ENCODE data around the gene PKIG. TPM values are rescaled to one million over a fixed set of nuclear protein-coding genes. Genes with fewer than 3 reads are reported as not detected.

The PKIG gene
- total and polyA plus RNA-seq, 2 of the 8 experiments (the other 6 are each of a cell fraction or from before 2014, with no cell fraction given): 26.7 to 34.3 TPM

- H4K5ac ChIP-seq (ENCODE audit: insufficient read length, low read depth, low read length): no peak overlapping the region
- no peak overlapping the region for H3K56ac ChIP-seq (replicated peaks; ENCODE audit: insufficient read length, low read depth, low read length)
- H3K36me3 ChIP-seq (ENCODE audit: control insufficient read depth in 2 of 4, insufficient read depth in 4 of 4, low read length in 3 of 4): peaks cover 0 to 10% (median 6%) of the 10 kb centered on the region in 4 experiments; a peak in 4 of 8 replicates
- H2BK15ac ChIP-seq (ENCODE audit: low read length): no peak overlapping the region
- no peak overlapping the region for H3K27ac ChIP-seq (ENCODE audit: low read depth, low read length)
- H3K4me1 ChIP-seq (replicated peaks in 1 of 4; ENCODE audit: control insufficient read depth in 3 of 4, insufficient read depth in 4 of 4, low read length in 3 of 4): peaks cover 0 to 28% (median 15%) of the 10 kb centered on the region in 4 experiments; a peak in 6 of 7 replicates
- H4K91ac ChIP-seq (replicated peaks; ENCODE audit: insufficient read length, low read length): no peak overlapping the region
- no peak overlapping the region for H3K18ac ChIP-seq (ENCODE audit: extremely low read depth, low read length)
- no peak overlapping the region for H2BK120ac ChIP-seq (replicated peaks; ENCODE audit: low read depth, low read length)
- no peak overlapping the region for H3K4me2 ChIP-seq (ENCODE audit: insufficient read depth in 1 of 2, low read depth in 2 of 2, low read length in 2 of 2)
- H4K8ac ChIP-seq (ENCODE audit: extremely low read depth, insufficient read depth, low read length): no peak overlapping the region
- no peak overlapping the region; the same call in 1 of the 2 replicates for H2BK20ac ChIP-seq (ENCODE audit: low read length)
- WGBS, 2 experiments (ENCODE audit: extremely low coverage in 1 of 2, insufficient coverage in 1 of 2, insufficient read length in 1 of 2, insufficient replicate concordance in 2 of 2, low coverage in 1 of 2, low lambda C conversion rate in 2 of 2, missing lambda C conversion rate in 1 of 2): 73% methylated on average over 11 of the region's 14 CpGs; no CpG with 5 or more reads in 1 of the 2 experiments
- H2BK5ac ChIP-seq (ENCODE audit: low read depth, low read length): no peak overlapping the region
- no peaks in the 10 kb centered on the region for H3K9me3 ChIP-seq (ENCODE audit: insufficient read depth in 2 of 2, low read depth in 1 of 2, low read length in 1 of 2)
- POLR2A ChIA-PET (ENCODE audit: partially characterized antibody): interaction anchor here (1.2 to 3.8 kb wide), 3 partner anchors 9 to 141 kb away, joined by 4 to 12 read pairs (median 6); partner anchors contain the start of gene TTPAL
- DNase-seq (ENCODE audit: low read depth in 1 of 2, low spot score in 2 of 2) (peak in 1 of 2 experiments; percentile 59), FAIRE-seq (no peak)
- H3K4ac ChIP-seq (replicated peaks; ENCODE audit: insufficient read length, low read depth, low read length): no peak overlapping the region
- no peaks in the 10 kb centered on the region for H3K79me2 ChIP-seq (ENCODE audit: control insufficient read depth in 1 of 2, insufficient read depth in 2 of 2, low read length in 2 of 2)
- no peak overlapping the region for H3K9ac ChIP-seq (replicated peaks in 1 of 4; ENCODE audit: extremely low read depth in 1 of 4, low read depth in 3 of 4, low read length in 3 of 4)
- CTCF ChIA-PET (ENCODE audit: partially characterized antibody): interaction anchor here (0.6 to 2.6 kb wide), 17 partner anchors 12 to 294 kb away, joined by 3 to 11 read pairs (median 4); partner anchors contain the start of genes PABPC1L and SERINC3
- H3K27me3 ChIP-seq (replicated peaks in 1 of 4; ENCODE audit: control insufficient read depth in 3 of 4, extremely low read depth in 1 of 4, insufficient read depth in 3 of 4, low read length in 3 of 4): peaks cover 0 to 3% (median 1%) of the 10 kb centered on the region in 4 experiments; a peak in 3 of 7 replicates
- 0 out of 2 replicates have a peak overlapping the region, but pooled peaks have one; percentile 39 for H2BK12ac ChIP-seq (ENCODE audit: low read depth, low read length)
- H2AFZ ChIP-seq (ENCODE audit: low read length): no peak overlapping the region
- H4K20me1 ChIP-seq (replicated peaks in 1 of 2; ENCODE audit: control insufficient read depth in 1 of 2, insufficient read depth in 2 of 2, low read length in 2 of 2): peaks cover 3 to 10% of the 10 kb centered on the region in 2 experiments
- no peaks in the 10 kb centered on the region for H3K23me2 ChIP-seq (ENCODE audit: low read depth, low read length)
- H3K79me1 ChIP-seq (ENCODE audit: low read depth, low read length): no peaks in the 10 kb centered on the region
- no peak overlapping the region for H3K23ac ChIP-seq (ENCODE audit: insufficient read length)
- no peak overlapping the region for H3K4me3 ChIP-seq (ENCODE audit: extremely low read depth in 1 of 4, insufficient read depth in 2 of 4, low read depth in 3 of 4, low read length in 4 of 4)
- H3K14ac ChIP-seq (ENCODE audit: insufficient read length): no peak overlapping the region
- no peak overlapping the region for H2AK5ac ChIP-seq (ENCODE audit: low read depth, low read length)
- TF ChIP-seq SIX5 (IDR thresholded peaks at IDR 0.05; ENCODE audit: low read depth, low read length) (no peak), CBX8 (IDR thresholded peaks at IDR 0.05; ENCODE audit: borderline replicate concordance, low read depth, low read length) (no peak), KDM1A (IDR thresholded peaks at IDR 0.05; ENCODE audit: borderline replicate concordance, low read length) (no peak), KDM4A (IDR thresholded peaks at IDR 0.05; ENCODE audit: low read depth, low read length, severe bottlenecking) (no peak)
These were observed 34.2 kb downstream of the PKIG start for GRCh38 chr20:44616604-44616964.
